Suprapubic skin (tissue), 4 donors: ENCODE measurements around the gene NPHP4.

ENCODE experiments used
- EP300 ChIP-seq: sonication (generic); formaldehyde crosslinking; IDR thresholded peaks from one replicate; pipeline ENCODE4 v1.6.1; 2017; ENCODE audit warnings: antibody characterized with exemption
- POLR2A ChIP-seq, 2 donors: fragments of 450-650 bp; IDR thresholded peaks; one replicate each; pipeline ENCODE4 v1.6.1; 2017; ENCODE audit warnings: antibody characterized with exemption in 2 of 2, mild to moderate bottlenecking in 2 of 2, moderate library complexity in 2 of 2
- POLR2AphosphoS5 ChIP-seq, 3 donors: sonication (generic); formaldehyde crosslinking; IDR thresholded peaks; one replicate each; pipeline ENCODE4 v1.6.1; 2017; ENCODE audit warnings: antibody characterized with exemption in 3 of 3
- TF ChIP-seq, protein P1 (sequence below), 2 donors: fragments of 200-600 bp in 1 of 2; fragments of 450-650 bp in 1 of 2; sonication (generic) in 1 of 2; IDR thresholded peaks; one replicate each; pipeline ENCODE4 v1.5.1; 2016 to 2019; ENCODE audit warnings: antibody characterized with exemption in 2 of 2, mild to moderate bottlenecking in 1 of 2, moderate library complexity in 1 of 2

DNA sequence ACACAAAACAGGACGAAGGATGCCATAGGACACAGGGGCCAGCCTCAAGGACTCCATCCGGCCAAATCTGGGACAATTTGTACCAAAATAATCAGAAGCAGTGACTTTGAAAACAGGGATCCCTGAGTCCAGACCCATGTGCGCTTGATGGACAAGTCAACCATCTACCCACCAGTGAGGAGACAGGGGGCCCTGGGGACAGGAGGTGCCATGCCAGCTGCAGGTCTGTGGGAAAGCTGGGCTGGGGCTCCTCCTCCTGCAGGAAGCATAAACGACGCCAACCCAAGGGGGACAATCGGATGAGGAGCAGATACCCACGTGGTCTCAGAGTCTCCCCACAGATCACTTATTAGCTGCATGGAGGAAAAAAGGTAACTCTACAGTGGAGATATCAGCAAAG lies 50.6 kb downstream of the NPHP4 start:
- TF ChIP-seq, protein P1, sequence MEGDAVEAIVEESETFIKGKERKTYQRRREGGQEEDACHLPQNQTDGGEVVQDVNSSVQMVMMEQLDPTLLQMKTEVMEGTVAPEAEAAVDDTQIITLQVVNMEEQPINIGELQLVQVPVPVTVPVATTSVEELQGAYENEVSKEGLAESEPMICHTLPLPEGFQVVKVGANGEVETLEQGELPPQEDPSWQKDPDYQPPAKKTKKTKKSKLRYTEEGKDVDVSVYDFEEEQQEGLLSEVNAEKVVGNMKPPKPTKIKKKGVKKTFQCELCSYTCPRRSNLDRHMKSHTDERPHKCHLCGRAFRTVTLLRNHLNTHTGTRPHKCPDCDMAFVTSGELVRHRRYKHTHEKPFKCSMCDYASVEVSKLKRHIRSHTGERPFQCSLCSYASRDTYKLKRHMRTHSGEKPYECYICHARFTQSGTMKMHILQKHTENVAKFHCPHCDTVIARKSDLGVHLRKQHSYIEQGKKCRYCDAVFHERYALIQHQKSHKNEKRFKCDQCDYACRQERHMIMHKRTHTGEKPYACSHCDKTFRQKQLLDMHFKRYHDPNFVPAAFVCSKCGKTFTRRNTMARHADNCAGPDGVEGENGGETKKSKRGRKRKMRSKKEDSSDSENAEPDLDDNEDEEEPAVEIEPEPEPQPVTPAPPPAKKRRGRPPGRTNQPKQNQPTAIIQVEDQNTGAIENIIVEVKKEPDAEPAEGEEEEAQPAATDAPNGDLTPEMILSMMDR (IDR thresholded peaks at IDR 0.05) = no peak
- TF ChIP-seq POLR2AphosphoS5 (IDR thresholded peaks at IDR 0.05) (no peak), POLR2A (IDR thresholded peaks at IDR 0.05) (no peak), EP300 (no peak)
